NCI-H345 (cell line): ENCODE measurements around the gene SOST.

Experiments
- DNase-seq: peaks from one replicate; lab custom pipeline; 2025; lab: John Stamatoyannopoulos, UW

Gene SOST

DNA sequence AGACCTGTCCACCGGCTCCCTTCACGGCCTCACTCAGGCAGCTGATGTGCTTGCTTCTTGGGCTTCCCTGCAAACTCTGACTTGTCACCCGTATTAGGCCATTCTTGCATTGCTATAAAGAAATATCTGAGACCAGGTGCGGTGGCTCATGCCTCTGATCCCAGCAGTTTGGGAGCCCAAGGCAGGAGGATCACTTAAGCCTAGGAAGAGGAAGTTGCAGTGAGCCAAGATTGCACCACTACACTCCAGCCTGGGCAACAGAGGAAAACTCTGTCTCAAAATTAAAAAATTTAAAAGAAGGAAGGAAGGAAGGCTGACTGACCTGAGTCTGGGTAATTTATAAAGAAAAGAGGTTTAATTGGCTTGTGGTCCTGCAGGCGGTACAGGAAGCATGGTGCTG is 17.0 kb downstream of the SOST start:
- no peak for DNase-seq

GRCh38 chr17:43740541-43740940 is 18.1 kb downstream of the SOST start:
- no peak for DNase-seq

GRCh38 chr17:43737722-43738121 is 20.9 kb downstream of the SOST start:
- no peak for DNase-seq

DNA sequence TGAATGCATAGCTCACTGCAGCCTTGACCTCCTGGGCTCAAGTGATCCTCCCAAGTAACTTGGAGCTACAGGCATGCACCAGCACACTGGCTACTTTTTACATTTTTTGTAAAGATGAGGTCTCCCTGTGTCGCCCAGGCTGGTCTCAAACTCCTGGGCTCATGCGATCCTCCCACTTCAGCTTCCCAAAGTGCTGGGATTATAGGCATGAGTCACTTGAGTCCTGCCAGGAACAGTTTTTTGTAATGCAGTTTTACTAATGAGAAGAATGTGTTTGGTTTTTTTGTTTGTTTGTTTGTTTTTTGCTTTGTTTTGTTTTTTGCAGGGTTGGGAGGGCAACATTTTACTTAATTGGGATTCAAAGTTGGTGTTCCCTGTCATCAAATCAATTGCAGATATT is 22.2 kb downstream of the SOST start:
- no peak for DNase-seq

GRCh38 chr17:43734376-43734775 is 24.2 kb downstream of the SOST start:
- no peak for DNase-seq

DNA sequence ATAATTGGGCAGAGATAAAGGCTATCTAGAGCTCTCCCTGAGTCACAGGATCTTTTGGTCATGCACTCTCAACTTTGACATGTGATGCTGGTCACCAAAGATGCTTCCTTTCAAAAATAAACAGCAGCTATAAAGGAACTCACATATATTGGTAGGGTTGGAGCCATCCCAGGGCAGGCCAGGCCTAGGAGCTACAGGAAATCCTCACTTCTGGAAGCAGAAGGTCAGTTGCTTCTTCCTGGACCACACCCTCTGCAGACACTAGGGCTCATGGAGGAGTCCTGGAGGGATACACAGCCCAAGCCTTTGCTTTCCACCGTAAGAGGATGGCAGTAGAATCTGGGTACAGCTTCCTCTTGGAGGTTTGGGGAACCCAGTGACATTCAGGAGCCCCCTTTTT is 24.6 kb downstream of the SOST start:
- DNase-seq: no peak

- DNase-seq: no peak
These were observed 25.6 kb downstream of the SOST start for GRCh38 chr17:43732958-43733357.

- no peak for DNase-seq
These were observed 30.5 kb downstream of the SOST start for GRCh38 chr17:43728081-43728480.

- no peak for DNase-seq
These were observed 34.8 kb downstream of the SOST start for GRCh38 chr17:43723697-43724359.

- DNase-seq: no peak
These were observed 35.5 kb downstream of the SOST start for GRCh38 chr17:43722870-43723665.

GRCh38 chr17:43722269-43722619 is 36.3 kb downstream of the SOST start:
- DNase-seq: no peak

- DNase-seq: no peak
These were observed 36.9 kb downstream of the SOST start for GRCh38 chr17:43721537-43722268.

GRCh38 chr17:43720311-43721060 is 38.1 kb downstream of the SOST start:
- DNase-seq: no peak

GRCh38 chr17:43719578-43719977 is 39.0 kb downstream of the SOST start:
- DNase-seq: no peak

DNA sequence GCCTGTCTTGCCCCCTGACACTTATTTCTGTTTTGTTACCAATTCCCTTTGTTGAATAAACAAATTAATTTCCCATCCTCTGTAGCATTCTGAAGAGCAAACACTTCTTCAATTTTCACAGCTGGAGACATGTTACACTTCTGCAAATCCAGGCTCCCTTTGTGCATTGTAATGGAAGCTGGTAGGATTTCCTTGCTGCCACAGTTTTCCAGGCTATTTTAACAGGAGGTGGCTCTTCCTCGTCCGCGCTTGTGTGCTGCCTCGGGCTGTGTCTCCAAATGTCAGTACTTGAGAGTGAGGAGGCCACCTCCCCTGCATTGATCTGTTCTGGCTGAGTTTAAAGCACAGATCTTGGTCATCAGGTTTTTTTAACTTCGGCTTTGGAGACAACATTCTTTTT is 40.0 kb downstream of the SOST start:
- peak; percentile 42 for DNase-seq

DNA sequence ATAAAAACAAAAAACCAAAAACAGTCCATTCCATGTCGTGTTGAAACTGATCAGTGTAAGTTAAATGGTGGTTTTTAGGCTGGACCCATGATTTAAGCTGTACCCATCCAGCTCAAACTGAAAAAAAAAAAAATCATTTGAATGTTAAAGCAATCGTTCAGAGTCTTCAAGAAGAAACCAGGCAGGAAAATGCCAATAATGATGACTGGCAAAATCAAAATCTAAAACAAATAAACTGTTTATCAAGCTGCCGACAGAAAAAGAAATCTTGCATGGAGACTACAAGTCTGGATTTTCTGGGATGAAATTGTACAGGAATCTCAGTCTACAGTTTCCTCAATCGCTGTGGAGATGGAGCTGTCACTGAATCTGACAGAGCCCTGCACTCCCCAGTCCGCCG is 40.7 kb downstream of the SOST start:
- no peak for DNase-seq

- no peak for DNase-seq
These were observed 44.0 kb downstream of the SOST start for GRCh38 chr17:43714465-43715149.

DNA sequence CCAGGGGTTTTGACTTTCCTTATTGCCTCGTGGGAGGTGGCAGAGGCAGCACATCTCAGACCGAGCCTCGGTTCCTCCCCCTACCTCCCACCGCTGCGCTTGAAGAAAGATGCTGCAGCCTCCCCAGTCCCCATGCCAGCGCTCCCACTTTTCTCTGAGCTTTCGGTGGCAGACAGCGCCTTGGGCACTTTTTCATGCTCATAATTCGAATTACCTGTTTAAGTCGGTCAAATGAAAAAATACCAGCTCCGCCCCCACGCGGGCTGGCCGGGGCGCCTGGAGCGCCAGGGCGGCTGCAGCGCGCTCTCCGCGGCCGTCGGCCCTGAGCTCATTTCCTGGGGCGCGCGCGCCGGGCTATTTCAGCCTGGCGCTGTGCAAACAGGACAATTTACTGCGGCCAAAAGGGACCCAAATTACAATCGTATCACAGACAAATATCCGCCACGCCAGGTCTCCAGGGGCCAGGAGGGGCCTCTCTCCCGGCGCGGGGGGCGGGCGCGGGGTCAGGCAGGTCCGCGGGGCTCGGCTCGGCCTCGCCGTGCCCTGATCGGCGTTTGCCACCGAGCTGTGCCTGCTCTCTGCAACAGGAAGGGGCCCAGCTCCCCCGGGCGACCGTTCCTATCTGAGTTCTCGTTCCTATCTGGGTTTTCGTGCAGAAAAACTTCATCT is 45.0 kb downstream of the SOST start:
- DNase-seq: no peak

DNA sequence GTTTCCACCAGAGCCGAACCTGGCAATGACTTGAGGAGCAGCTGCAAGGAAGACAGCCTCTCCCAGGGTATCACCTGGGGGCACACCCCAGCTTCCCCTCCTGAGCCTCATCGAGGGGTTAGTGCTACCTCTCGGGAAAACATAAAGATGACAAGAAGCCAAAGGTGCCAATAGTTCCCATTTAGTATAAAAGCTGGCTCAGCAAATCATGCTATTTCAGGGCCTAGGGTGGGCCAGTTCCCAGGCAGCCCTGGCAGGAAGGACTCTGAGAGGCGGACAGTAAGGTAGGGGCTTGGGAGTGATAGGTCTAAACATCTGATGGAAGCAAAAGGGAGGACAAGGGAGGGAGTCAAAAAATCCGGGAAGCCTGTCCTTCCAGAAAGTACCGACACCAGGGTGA is 46.2 kb downstream of the SOST start:
- DNase-seq: no peak

DNA sequence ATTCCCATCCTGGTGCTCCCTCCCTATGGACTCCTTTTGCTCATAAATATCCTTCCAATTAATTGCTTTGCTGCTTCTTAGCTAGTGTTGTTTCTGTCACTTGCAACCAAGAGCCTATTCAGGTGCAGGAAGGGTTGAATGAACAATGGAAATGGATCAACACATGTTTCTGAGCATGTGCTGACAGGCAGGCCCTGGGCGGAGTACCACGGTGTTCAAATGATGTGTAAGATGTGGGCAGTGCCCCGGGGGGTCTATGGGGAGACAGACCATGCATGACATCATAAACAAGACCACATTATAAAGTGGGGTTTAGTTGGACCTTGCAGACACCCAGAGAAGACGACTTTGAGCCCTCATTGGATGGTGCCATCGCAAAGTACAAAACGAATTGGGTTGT is 48.5 kb downstream of the SOST start:
- no peak for DNase-seq

- no peak for DNase-seq
These were observed 49.4 kb downstream of the SOST start for GRCh38 chr17:43709210-43709609.
